Breast epithelium (tissue), 4 donors: Measurements from ENCODE around the gene SSX4. TPM values are rescaled to one million over a fixed set of nuclear protein-coding genes. Genes with fewer than 3 reads are reported as not detected.
"Not testable (repeated sequence)": the region's sequence is repeated elsewhere in the genome, so short reads cannot be mapped to it uniquely, and the experiment has no call there.

Experiments used
- DNase-seq, 2 donors: peaks; one replicate each; pipeline ENCODE4 v3.0.0-alpha.2; 2019; ENCODE audit warnings: low spot score in 2 of 2
- H3K27ac ChIP-seq, 2 donors: fragments of 200-600 bp; sonication (generic) in 1 of 2; one replicate each; pipeline ENCODE4 v1.5.1; 2016 to 2019; ENCODE audit warnings: mild to moderate bottlenecking in 1 of 2
- H3K27me3 ChIP-seq, 2 donors: fragments of 200-600 bp; sonication (generic) in 1 of 2; one replicate each; pipeline versions ENCODE4 v1.5.1 to v1.6.0; 2017 to 2019; ENCODE audit warnings: control low read depth in 1 of 2, mild to moderate bottlenecking in 1 of 2
- H3K36me3 ChIP-seq: fragments of 200-600 bp; one replicate; pipeline ENCODE4 v1.5.1; 2019
- H3K4me1 ChIP-seq, 2 donors: fragments of 200-600 bp; sonication (generic); one replicate each; pipeline ENCODE4 v1.5.1; 2016 to 2019; ENCODE audit warnings: control low read depth in 1 of 2
- H3K4me3 ChIP-seq, 3 donors: fragments of 200-600 bp; sonication (generic); 1 replicate in 2 of 3; 2 replicates in 1 of 3; pipeline ENCODE4 v1.5.1; 2016 to 2019; ENCODE audit warnings: mild to moderate bottlenecking in 3 of 3, moderate library complexity in 2 of 3
- H3K9me3 ChIP-seq, 2 donors: fragments of 200-600 bp; sonication (generic) in 1 of 2; one replicate each; pipeline ENCODE4 v1.5.1; 2016 to 2019; ENCODE audit warnings: control low read depth in 1 of 2
- intact Hi-C: fragments of 100-400 bp; cut with DNase I; formaldehyde crosslinking; loops from one replicate; pipeline ENCODE4 v1.15.1; 2023; ENCODE audit warnings: low total_unique reads
- total RNA-seq, 3 donors: library from RNA; depleted of rRNA; stranded (reverse); fragments of >200 nt; gene quantifications; one replicate each; pipeline ENCODE4 v1.1.0, GENCODE V29; 2016
- TF ChIP-seq, protein P1 (sequence below), 3 donors: fragments of 450-650 bp; IDR thresholded peaks; one replicate each; pipeline ENCODE4 v1.5.1; 2016 to 2017; ENCODE audit warnings: antibody characterized with exemption in 3 of 3, mild to moderate bottlenecking in 3 of 3, moderate library complexity in 3 of 3

The SSX4 gene, protein sequence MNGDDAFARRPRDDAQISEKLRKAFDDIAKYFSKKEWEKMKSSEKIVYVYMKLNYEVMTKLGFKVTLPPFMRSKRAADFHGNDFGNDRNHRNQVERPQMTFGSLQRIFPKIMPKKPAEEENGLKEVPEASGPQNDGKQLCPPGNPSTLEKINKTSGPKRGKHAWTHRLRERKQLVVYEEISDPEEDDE
- not detected for total RNA-seq

DNA sequence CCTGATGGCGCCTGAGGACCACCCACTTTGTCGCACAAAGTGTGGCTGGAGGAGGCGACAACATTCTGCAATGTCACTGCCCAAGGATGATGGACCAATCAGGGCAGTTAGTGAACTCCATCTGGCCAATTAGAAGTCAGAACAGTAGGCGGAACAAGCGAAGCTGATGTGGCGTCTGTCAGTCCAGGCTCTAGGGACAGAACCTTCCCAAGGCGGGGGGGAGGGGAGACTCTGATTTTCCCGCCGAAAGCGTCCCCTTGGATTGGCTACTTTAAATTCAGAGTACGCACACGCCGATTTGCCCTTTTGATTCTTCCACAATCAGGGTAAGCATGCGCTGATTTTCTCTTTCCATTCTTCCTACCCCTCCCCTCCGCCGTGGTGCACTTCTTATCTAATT lies at the start of gene SSX4:
SSX4 (plus strand) TSS at position 301 of the 400 bp plus-strand sequence. CDS start 515 bp downstream, outside the sequence.
- H3K4me1 ChIP-seq, H3K36me3 ChIP-seq, H3K9me3 ChIP-seq, intact Hi-C loops, H3K27me3 ChIP-seq, H3K4me3 ChIP-seq, DNase-seq, H3K27ac ChIP-seq: not testable (repeated sequence)

DNA sequence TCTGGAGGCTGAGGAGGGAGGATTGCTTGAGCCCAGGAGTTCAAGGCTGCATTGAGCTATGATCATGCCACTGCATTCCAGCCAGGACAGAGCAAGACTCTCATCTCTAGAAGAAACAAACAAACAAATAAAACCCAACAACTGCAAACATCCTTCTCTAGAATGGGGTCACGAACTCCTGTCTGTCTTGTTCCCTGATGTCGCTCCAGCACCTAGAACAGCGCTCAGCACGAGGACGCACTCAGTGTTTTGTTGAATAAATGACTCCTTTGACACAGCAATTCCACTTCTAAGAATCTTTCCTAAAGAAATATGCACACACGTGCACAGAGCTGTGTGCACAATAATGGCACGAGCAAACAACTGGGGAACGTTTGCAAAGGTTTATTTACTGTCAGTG lies 37.3 kb upstream of the SSX4 start:
- H3K4me3 ChIP-seq, H3K9me3 ChIP-seq, intact Hi-C loops, DNase-seq, H3K4me1 ChIP-seq, H3K27ac ChIP-seq, H3K36me3 ChIP-seq: not testable (repeated sequence)
- H3K27me3 ChIP-seq = peaks cover 0 to 17% of the 10 kb centered on the region in 2 donors

DNA sequence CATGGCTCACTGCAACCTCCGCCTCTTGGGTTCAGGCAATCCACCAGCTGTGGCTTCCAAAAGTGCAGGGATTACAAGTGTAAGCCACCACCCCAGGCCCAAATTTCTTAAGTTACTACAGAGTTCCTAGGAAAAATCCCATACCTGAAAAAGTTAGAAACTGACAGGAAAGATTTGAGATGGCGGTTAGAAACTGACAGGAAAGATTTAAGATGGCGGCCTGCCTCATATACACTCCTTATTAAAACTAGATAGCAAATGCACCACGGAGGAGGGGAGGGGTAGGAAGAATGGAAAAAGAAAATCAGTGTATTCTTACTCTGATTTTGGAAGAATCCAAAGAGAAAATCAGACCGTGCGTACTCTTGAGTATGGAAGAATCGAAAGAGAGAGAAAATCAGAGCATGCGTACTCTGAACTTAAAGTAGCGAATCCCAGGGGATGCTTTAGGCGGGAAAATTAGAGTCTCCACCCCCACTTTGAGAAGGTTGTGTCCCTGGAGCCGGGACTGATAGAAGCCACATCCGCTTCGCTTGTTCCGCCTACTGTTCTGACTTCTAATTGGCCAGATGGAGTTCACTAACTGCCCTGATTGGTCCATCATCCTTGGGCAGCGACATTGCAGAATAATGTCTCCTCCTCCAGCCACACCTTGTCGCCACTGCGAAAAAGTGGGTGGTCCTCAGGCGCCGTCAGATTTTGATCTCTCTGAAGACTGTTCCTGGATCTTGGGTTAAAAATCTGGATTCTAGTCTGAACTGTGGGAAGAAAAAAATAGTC lies 26.8 kb upstream of the SSX4 start, which contains the start of gene SSX3:
SSX3 (minus strand) TSS at position 389 of the 780 bp plus-strand sequence. CDS start 1,454 bp downstream, outside the sequence.
- H3K27ac ChIP-seq, H3K4me3 ChIP-seq, H3K9me3 ChIP-seq, DNase-seq, H3K27me3 ChIP-seq, H3K36me3 ChIP-seq, intact Hi-C loops, H3K4me1 ChIP-seq: not testable (repeated sequence)

DNA sequence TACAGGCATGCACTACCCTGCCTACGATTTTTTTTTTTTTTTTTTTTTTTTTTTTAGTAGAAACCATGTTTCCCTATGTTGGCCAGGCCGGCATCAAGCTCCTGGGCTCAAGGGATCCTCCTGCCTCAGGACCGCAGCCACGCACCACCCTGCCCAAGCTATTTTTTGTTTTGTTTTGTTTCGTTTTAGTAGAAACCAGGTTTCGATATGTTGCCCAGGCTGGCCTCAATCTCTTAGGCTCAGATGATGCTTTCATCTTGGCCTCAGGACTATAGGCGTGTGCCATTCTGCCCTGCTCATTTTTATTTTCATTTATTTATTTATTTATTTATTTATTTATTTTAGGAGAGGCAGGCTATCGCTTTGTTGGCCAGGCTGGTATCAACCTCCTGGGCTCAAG lies 25.7 kb upstream of the SSX4 start:
- H3K27me3 ChIP-seq = peaks cover 0 to 4% of the 10 kb centered on the region in 2 donors
- H3K36me3 ChIP-seq = no peaks in the 10 kb centered on the region
- peaks cover 0 to 4% of the 10 kb centered on the region in 2 donors for H3K9me3 ChIP-seq
- intact Hi-C loops = no loop called here
- no peak overlapping the region for H3K4me3 ChIP-seq
- H3K27ac ChIP-seq = no peak overlapping the region
- TF ChIP-seq, protein P1, sequence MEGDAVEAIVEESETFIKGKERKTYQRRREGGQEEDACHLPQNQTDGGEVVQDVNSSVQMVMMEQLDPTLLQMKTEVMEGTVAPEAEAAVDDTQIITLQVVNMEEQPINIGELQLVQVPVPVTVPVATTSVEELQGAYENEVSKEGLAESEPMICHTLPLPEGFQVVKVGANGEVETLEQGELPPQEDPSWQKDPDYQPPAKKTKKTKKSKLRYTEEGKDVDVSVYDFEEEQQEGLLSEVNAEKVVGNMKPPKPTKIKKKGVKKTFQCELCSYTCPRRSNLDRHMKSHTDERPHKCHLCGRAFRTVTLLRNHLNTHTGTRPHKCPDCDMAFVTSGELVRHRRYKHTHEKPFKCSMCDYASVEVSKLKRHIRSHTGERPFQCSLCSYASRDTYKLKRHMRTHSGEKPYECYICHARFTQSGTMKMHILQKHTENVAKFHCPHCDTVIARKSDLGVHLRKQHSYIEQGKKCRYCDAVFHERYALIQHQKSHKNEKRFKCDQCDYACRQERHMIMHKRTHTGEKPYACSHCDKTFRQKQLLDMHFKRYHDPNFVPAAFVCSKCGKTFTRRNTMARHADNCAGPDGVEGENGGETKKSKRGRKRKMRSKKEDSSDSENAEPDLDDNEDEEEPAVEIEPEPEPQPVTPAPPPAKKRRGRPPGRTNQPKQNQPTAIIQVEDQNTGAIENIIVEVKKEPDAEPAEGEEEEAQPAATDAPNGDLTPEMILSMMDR (IDR thresholded peaks at IDR 0.05) = no peak
- no peaks in the 10 kb centered on the region for H3K4me1 ChIP-seq
- DNase-seq = no peak

DNA sequence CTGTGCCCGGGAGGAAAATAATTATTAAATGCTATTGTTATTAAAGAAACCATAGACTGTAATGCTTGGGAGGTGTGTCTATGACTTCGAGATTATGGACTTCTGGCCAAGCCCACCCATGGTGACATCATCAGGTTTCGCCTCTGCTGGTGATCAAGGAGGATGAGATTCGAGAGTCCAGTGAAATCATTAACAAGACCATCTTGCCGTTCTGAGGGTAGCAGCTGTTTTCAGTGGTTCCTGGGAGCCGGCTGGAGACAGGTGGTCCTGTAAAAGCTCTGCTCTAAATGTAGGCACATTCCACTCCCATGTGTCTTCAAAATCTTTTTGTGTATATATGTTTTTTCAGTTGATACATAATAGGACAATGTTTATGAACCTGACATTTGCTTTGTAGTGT lies 24.1 kb upstream of the SSX4 start:
- H3K4me3 ChIP-seq, H3K9me3 ChIP-seq, intact Hi-C loops, H3K4me1 ChIP-seq, H3K27me3 ChIP-seq, H3K27ac ChIP-seq, H3K36me3 ChIP-seq, DNase-seq: not testable (repeated sequence)

DNA sequence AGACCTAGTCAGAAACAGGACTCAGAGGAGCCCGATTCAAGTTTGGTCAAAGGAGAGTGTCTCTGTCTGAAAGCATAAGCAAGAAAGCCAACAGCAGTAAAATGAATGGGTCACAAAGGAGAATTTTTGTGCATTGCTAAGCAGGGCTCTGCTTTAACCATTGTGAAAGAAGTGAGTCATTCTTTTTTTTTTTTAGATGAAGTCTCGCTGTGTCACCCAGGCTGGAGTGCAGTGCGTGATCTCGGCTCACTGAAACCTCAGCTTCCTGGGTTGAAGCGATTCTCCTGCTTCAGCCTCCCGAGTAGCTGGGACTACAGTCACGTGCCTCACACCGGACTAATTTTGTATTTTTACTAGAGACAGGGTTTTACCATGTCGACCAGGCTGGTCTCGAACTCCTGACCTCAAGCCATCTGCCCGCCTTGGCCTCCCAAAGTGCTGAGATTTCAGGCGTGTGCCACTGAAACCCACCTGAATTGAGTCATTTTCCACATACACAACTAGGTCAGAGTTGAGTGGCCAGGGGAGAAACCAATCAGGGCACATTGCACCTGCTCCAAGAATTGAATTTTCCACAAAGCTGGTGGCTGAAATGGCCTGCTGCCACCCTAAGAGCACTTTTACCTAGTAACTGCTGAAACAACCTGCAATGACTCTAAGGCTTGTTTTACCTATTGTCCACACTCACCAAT lies 15.5 kb upstream of the SSX4 start:
- H3K4me3 ChIP-seq, H3K4me1 ChIP-seq, H3K36me3 ChIP-seq, H3K27ac ChIP-seq, H3K9me3 ChIP-seq, H3K27me3 ChIP-seq, DNase-seq, intact Hi-C loops: not testable (repeated sequence)

DNA sequence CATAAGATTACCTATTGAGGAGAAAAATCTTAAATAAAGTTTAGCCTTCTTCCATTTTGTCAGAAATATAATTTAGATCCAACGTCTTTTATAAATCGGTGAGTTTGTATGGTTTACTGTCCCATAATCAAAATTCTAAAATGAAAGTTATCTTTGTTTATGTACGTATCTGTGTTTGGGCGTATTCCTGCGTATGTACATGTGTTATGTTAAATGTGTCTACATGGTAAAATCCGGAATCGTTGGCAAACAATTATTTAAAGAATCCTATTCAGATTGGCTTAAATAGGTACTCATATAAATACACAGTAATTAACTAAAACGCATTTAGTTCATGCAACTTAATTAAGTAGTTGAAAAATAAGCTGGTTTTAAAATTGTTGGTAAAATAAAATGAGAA lies 12.9 kb upstream of the SSX4 start:
- DNase-seq, intact Hi-C loops, H3K4me1 ChIP-seq, H3K27me3 ChIP-seq, H3K27ac ChIP-seq, H3K9me3 ChIP-seq, H3K36me3 ChIP-seq, H3K4me3 ChIP-seq: not testable (repeated sequence)

DNA sequence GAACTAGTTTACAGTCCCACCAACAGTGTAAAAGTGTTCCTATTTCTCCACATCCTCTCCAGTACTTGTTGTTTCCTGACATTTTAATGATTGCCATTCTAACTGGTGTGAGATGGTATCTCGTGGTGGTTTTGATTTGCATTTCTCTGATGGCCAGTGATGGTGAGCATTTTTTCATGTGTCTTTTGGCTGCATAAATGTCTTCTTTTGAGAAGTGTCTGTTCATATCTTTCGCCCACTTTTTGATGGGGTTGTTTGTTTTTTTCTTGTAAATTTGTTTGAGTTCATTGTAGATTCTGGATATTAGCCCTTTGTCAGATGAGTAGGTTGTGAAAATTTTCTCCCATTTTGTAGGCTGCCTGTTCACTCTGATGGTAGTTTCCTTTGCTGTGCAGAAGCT lies 13.6 kb downstream of the SSX4 start:
- intact Hi-C loops, H3K4me1 ChIP-seq, DNase-seq, H3K27me3 ChIP-seq, H3K4me3 ChIP-seq, H3K27ac ChIP-seq, H3K9me3 ChIP-seq, H3K36me3 ChIP-seq: not testable (repeated sequence)

DNA sequence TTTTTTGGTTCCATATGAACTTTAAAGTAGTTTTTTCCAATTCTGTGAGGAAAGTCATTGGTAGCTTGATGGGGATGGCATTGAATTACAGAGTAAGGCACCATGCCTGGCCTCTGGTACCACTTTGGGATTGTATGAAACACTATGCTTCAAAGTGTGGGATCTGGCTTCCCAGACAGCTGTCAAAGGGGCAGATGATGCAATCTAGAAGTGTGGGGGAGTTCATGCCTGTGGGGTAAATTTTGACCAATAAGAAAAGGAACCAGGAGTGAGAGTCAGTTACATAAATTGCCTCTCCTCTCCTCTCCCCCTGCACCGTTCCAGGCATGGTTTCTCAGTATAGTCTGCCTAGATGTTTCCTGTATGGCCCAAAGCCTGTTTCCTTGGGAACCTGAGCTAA lies 14.5 kb downstream of the SSX4 start:
- H3K36me3 ChIP-seq, intact Hi-C loops, H3K4me1 ChIP-seq, H3K4me3 ChIP-seq, H3K9me3 ChIP-seq, H3K27me3 ChIP-seq, DNase-seq, H3K27ac ChIP-seq: not testable (repeated sequence)

DNA sequence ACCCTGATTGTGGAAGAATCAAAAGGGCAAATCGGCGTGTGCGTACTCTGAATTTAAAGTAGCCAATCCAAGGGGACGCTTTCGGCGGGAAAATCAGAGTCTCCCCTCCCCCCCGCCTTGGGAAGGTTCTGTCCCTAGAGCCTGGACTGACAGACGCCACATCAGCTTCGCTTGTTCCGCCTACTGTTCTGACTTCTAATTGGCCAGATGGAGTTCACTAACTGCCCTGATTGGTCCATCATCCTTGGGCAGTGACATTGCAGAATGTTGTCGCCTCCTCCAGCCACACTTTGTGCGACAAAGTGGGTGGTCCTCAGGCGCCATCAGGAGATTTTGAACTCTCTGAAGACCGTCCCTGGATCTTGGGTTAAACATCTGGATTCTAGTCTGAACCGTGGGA lies 28.5 kb downstream of the SSX4 start, which contains the start of gene SSX4B:
SSX4B (minus strand) TSS at position 101 of the 400 bp plus-strand sequence. CDS start 588 bp downstream, outside the sequence.
- H3K36me3 ChIP-seq, H3K4me1 ChIP-seq, H3K9me3 ChIP-seq, H3K27me3 ChIP-seq, DNase-seq, intact Hi-C loops, H3K27ac ChIP-seq, H3K4me3 ChIP-seq: not testable (repeated sequence)

DNA sequence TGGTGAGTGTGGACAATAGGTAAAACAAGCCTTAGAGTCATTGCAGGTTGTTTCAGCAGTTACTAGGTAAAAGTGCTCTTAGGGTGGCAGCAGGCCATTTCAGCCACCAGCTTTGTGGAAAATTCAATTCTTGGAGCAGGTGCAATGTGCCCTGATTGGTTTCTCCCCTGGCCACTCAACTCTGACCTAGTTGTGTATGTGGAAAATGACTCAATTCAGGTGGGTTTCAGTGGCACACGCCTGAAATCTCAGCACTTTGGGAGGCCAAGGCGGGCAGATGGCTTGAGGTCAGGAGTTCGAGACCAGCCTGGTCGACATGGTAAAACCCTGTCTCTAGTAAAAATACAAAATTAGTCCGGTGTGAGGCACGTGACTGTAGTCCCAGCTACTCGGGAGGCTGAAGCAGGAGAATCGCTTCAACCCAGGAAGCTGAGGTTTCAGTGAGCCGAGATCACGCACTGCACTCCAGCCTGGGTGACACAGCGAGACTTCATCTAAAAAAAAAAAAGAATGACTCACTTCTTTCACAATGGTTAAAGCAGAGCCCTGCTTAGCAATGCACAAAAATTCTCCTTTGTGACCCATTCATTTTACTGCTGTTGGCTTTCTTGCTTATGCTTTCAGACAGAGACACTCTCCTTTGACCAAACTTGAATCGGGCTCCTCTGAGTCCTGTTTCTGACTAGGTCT lies 43.8 kb downstream of the SSX4 start:
- H3K9me3 ChIP-seq, H3K27me3 ChIP-seq, DNase-seq, H3K36me3 ChIP-seq, intact Hi-C loops, H3K27ac ChIP-seq, H3K4me3 ChIP-seq, H3K4me1 ChIP-seq: not testable (repeated sequence)

DNA sequence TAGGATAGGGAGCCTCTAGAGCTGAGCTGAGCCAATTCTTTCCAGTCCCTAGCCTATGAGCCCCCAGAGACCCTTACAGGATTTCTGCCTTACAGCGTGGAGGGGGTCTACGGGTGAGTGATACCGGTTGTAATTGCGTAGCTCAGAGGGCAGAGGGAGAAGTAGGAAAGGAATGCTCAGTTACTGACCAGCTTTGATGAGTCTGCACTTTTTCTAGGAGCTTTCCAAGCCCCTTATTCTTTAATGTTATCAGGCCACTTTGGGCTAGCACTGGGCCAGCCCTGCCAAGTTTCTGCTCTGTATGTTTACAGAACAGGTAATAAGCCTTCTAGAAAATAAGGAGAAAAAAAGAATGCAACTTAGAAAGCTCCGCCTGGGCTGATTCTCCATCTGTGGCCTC lies 46.3 kb downstream of the SSX4 start:
- H3K27ac ChIP-seq, H3K36me3 ChIP-seq, H3K4me3 ChIP-seq, intact Hi-C loops, H3K4me1 ChIP-seq, DNase-seq: not testable (repeated sequence)
- Histone ChIP-seq H3K27me3 (peaks cover 0 to 22% of the 10 kb centered on the region in 2 donors), H3K9me3 (peaks cover 8 to 13% of the 10 kb centered on the region in 2 donors)
